ENCODE data around the gene GABPB2.

GABPB2 gene

DNA sequence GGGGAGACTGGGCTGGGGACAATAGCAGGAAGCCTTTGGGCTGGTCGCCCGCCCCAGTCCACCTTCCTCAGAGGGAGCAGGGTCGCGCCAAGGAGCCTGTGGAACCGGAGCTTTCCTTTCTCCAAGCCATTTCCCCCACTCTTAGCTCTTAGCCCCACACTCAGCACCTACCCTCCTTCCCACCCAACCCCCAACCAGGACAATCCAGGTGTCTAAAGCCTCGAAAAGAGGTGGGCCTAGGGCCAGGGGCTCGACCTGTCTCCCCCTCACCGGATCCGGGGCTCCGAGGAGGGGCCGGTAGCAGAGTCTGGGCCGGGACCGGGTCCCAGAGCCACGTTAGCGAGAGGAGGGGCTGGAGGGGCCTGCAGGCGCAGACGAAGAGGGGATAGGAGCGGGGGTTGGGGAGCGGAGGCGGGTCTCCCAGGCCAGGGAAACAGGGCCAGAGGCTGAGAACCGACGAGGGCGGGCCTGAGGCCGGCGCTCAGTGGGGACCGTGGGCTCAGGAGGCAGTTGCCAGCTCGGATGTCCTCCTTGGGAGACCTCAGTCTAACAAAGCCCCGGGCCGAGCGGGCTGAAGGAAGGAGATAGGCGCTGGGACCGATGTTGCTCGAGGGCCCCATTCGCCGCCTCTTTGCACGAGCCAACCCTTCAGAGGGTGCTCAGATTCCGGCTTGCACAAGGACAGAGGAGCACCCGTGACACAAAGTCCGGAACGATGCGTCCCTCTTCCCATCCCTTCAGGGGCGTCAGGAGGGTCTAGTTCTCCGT is 74.9 kb downstream of the GABPB2 start:
- Histone ChIP-seq H3K9me3 (ENCODE audit: control extremely low read depth in 1 of 5, control insufficient read depth in 4 of 5, insufficient read depth in 2 of 5, low read depth in 1 of 5, low read length in 4 of 5) (no peaks in the 10 kb centered on the region), H3K27ac (ENCODE audit: insufficient read depth in 1 of 2, low read depth in 1 of 2, low read length in 2 of 2, poor library complexity in 1 of 2, severe bottlenecking in 2 of 2) (no peak overlapping the region), H3K36me3 (ENCODE audit: control insufficient read depth in 4 of 4, insufficient read depth in 4 of 4, low read length in 3 of 4) (peaks cover 0 to 3% (median 0%) of the 10 kb centered on the region in 4 experiments), H3K27me3 (replicated peaks in 2 of 5; ENCODE audit: control insufficient read depth in 4 of 5, insufficient read depth in 5 of 5, low read length in 4 of 5) (peaks cover 0 to 13% (median 0%) of the 10 kb centered on the region in 5 experiments), H3K4me3 (ENCODE audit: control insufficient read depth in 1 of 7, extremely low read depth in 1 of 7, insufficient read depth in 4 of 7, low read depth in 2 of 7, low read length in 6 of 7) (peak overlapping the region; percentile 59 to 89 (median 80)), H3K4me1 (ENCODE audit: control extremely low read depth in 1 of 4, control insufficient read depth in 4 of 4, insufficient read depth in 4 of 4, low read length in 3 of 4) (peaks cover 0 to 36% (median 25%) of the 10 kb centered on the region in 4 experiments)
- WGBS (ENCODE audit: insufficient coverage) = 24% methylated on average over 36 of the region's 43 CpGs
- ChIA-PET POLR2A (interaction anchor here (1.0 kb wide), 1 partner anchor 12 kb away, joined by 4 read pairs; no protein-coding TSS in a partner anchor), CTCF (interaction anchor here (0.7 to 5.6 kb wide), 5 partner anchors 10 to 46 kb away, joined by 4 to 26 read pairs (median 7); partner anchors contain the start of gene TNFAIP8L2)
- DNase-seq = peak in 1 of 3 donors; percentile 33

DNA sequence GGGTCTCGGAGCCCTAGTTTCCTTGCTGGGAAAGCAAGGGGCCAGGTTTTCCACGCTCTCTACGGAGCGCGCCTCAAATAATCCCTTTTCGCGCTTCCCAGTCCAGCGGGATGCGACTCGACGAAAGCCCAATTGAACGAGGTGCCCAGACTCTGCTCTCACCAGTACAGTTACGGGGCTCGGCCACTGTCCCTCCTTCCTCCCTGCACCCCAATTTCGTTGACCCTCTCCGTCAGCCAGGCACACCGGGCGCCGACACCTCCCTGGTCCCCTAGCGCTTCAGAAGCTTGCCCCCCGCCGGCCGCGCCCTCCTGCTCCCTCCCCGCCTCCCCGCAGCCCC is 75.5 kb downstream of the GABPB2 start:
- no peaks in the 10 kb centered on the region for H3K9me3 ChIP-seq (ENCODE audit: control extremely low read depth in 1 of 5, control insufficient read depth in 4 of 5, insufficient read depth in 2 of 5, low read depth in 1 of 5, low read length in 4 of 5)
- ChIA-PET POLR2A (no interaction called here), CTCF (interaction anchor here (1.2 kb wide), 1 partner anchor 46 kb away, joined by 5 read pairs; no protein-coding TSS in a partner anchor)
- H3K27me3 ChIP-seq (replicated peaks in 2 of 5; ENCODE audit: control insufficient read depth in 4 of 5, insufficient read depth in 5 of 5, low read length in 4 of 5) = peaks cover 0 to 13% (median 0%) of the 10 kb centered on the region in 5 experiments
- peak overlapping the region; percentile 59 to 89 (median 80) for H3K4me3 ChIP-seq (ENCODE audit: control insufficient read depth in 1 of 7, extremely low read depth in 1 of 7, insufficient read depth in 4 of 7, low read depth in 2 of 7, low read length in 6 of 7)
- H3K36me3 ChIP-seq (ENCODE audit: control insufficient read depth in 4 of 4, insufficient read depth in 4 of 4, low read length in 3 of 4) = peaks cover 0 to 3% (median 0%) of the 10 kb centered on the region in 4 experiments
- no peak for DNase-seq
- WGBS (ENCODE audit: insufficient coverage) = under 1% methylated on average over 26 of the region's 26 CpGs
- no peak overlapping the region for H3K27ac ChIP-seq (ENCODE audit: insufficient read depth in 1 of 2, low read depth in 1 of 2, low read length in 2 of 2, poor library complexity in 1 of 2, severe bottlenecking in 2 of 2)
- peaks cover 0 to 36% (median 25%) of the 10 kb centered on the region in 4 experiments for H3K4me1 ChIP-seq (ENCODE audit: control extremely low read depth in 1 of 4, control insufficient read depth in 4 of 4, insufficient read depth in 4 of 4, low read length in 3 of 4)

DNA sequence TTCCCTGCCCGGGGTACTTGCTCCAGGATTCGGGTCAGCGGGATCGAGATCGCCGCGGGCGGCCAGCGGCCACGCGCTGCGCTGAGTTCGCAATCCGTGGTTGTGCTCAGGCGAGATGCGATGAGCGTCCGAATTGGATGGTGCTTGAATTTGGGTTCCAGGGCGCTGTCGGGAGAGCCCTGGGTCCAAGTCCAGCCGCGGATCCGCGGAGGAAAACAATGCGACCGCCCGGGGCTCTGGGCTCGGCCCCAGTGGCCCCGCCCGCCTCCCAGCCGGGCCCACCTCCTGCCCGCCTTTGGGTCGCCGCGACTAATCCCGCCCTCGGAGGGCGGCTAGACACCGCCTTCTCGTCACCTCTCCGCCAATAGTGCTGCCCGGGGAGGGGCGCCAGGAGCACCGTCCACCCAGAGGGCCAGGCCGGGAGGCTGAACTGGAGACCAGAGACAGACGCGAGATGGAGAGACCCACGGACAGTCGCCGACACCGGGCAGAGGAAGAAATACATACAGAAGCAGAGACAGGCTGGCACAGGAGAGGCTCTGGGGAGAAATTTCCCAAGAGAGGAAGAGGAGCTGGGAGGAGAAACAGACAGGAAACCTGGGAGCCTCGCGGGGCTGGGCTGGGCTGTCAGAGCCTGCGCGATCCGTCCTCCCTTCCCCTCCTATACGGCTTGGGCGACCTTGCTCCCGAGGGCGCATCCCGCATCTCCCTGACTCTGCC is 76.0 kb downstream of the GABPB2 start, which contains the start of gene SEMA6C:
SEMA6C (minus strand) TSS at position 220 of the 720 bp plus-strand sequence. CDS start 4,010 bp downstream, outside the sequence.
- Histone ChIP-seq H3K36me3 (ENCODE audit: control insufficient read depth in 4 of 4, insufficient read depth in 4 of 4, low read length in 3 of 4) (no peaks in the 10 kb centered on the region), H3K27me3 (replicated peaks in 2 of 5; ENCODE audit: control insufficient read depth in 4 of 5, insufficient read depth in 5 of 5, low read length in 4 of 5) (peaks cover 0 to 13% (median 0%) of the 10 kb centered on the region in 5 experiments), H3K4me1 (ENCODE audit: control extremely low read depth in 1 of 4, control insufficient read depth in 4 of 4, insufficient read depth in 4 of 4, low read length in 3 of 4) (peaks cover 0 to 36% (median 25%) of the 10 kb centered on the region in 4 experiments), H3K4me3 (ENCODE audit: control insufficient read depth in 1 of 7, extremely low read depth in 1 of 7, insufficient read depth in 4 of 7, low read depth in 2 of 7, low read length in 6 of 7) (peak within 1 kb of the TSS; percentile 59 to 89 (median 80)), H3K9me3 (ENCODE audit: control extremely low read depth in 1 of 5, control insufficient read depth in 4 of 5, insufficient read depth in 2 of 5, low read depth in 1 of 5, low read length in 4 of 5) (no peaks in the 10 kb centered on the region), H3K27ac (ENCODE audit: insufficient read depth in 1 of 2, low read depth in 1 of 2, low read length in 2 of 2, poor library complexity in 1 of 2, severe bottlenecking in 2 of 2) (no peak within 1 kb of the TSS)
- POLR2A ChIA-PET = no interaction called here
- CTCF ChIA-PET = no interaction called here
- under 1% methylated on average over 55 of the region's 61 CpGs for WGBS (ENCODE audit: insufficient coverage)
- peak; percentile 73 to 87 (median 83) for DNase-seq

DNA sequence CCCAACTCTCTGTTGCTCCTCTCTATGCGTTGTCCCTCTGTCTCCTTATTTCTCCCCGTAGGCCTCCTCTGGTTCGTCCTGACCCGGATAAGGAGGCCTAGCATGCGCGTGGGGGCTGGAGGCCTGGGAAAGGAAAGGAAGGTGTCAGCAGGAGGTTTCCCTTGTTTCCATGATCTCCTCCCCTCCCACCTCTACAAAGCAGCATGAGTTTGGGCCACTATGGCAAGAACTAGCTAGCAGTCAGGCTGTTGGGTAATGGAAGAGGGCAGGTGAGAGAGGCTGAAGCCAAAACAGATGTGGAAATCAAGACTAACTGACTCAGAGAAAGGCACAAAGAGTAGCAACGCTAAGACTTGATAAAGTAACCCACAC is 76.6 kb downstream of the GABPB2 start:
- no peaks in the 10 kb centered on the region for H3K36me3 ChIP-seq (ENCODE audit: control insufficient read depth in 4 of 4, insufficient read depth in 4 of 4, low read length in 3 of 4)
- POLR2A ChIA-PET = no interaction called here
- H3K9me3 ChIP-seq (ENCODE audit: control extremely low read depth in 1 of 5, control insufficient read depth in 4 of 5, insufficient read depth in 2 of 5, low read depth in 1 of 5, low read length in 4 of 5) = no peaks in the 10 kb centered on the region
- peak overlapping the region; percentile 59 to 89 (median 80) for H3K4me3 ChIP-seq (ENCODE audit: control insufficient read depth in 1 of 7, extremely low read depth in 1 of 7, insufficient read depth in 4 of 7, low read depth in 2 of 7, low read length in 6 of 7)
- 27% methylated on average over 3 of the region's 7 CpGs for WGBS (ENCODE audit: insufficient coverage)
- CTCF ChIA-PET = interaction anchor here (1.2 kb wide), 1 partner anchor 10 kb away, joined by 3 read pairs; the partner anchor contains the start of gene TNFAIP8L2
- peaks cover 0 to 36% (median 25%) of the 10 kb centered on the region in 4 experiments for H3K4me1 ChIP-seq (ENCODE audit: control extremely low read depth in 1 of 4, control insufficient read depth in 4 of 4, insufficient read depth in 4 of 4, low read length in 3 of 4)
- H3K27ac ChIP-seq (ENCODE audit: insufficient read depth in 1 of 2, low read depth in 1 of 2, low read length in 2 of 2, poor library complexity in 1 of 2, severe bottlenecking in 2 of 2) = no peak overlapping the region
- no peak for DNase-seq
- H3K27me3 ChIP-seq (replicated peaks in 2 of 5; ENCODE audit: control insufficient read depth in 4 of 5, insufficient read depth in 5 of 5, low read length in 4 of 5) = peaks cover 0 to 13% (median 0%) of the 10 kb centered on the region in 5 experiments

DNA sequence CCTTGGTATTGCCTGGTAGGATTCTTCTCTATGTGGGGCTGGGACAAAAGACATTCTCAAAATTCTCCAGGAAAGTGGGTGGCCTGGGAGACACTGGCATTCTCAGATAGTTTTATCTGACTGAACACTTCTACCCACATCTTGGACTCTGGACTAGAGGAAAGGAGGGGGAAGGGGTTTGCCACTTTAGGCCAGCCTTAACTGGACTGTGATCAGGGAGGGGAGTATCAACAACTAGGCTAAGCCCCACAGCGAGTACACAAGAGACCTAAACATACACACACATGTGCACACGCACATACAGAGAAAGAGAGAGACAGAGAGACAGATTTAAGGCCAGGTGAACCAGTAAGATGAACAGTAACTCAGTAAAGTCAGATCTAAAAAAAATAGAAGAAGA is 77.1 kb downstream of the GABPB2 start:
- peaks cover 0 to 13% (median 0%) of the 10 kb centered on the region in 5 experiments for H3K27me3 ChIP-seq (replicated peaks in 2 of 5; ENCODE audit: control insufficient read depth in 4 of 5, insufficient read depth in 5 of 5, low read length in 4 of 5)
- DNase-seq = no peak
- CTCF ChIA-PET = interaction anchor here (1.2 kb wide), 1 partner anchor 9 kb away, joined by 3 read pairs; the partner anchor contains the start of gene TNFAIP8L2
- POLR2A ChIA-PET = no interaction called here
- 100% methylated on average over 1 of the region's 2 CpGs for WGBS (ENCODE audit: insufficient coverage)
- peaks cover 0 to 36% (median 25%) of the 10 kb centered on the region in 4 experiments for H3K4me1 ChIP-seq (ENCODE audit: control extremely low read depth in 1 of 4, control insufficient read depth in 4 of 4, insufficient read depth in 4 of 4, low read length in 3 of 4)
- peak overlapping the region in 2 of 7 experiments; percentile 80 for H3K4me3 ChIP-seq (ENCODE audit: control insufficient read depth in 1 of 7, extremely low read depth in 1 of 7, insufficient read depth in 4 of 7, low read depth in 2 of 7, low read length in 6 of 7)
- H3K9me3 ChIP-seq (ENCODE audit: control extremely low read depth in 1 of 5, control insufficient read depth in 4 of 5, insufficient read depth in 2 of 5, low read depth in 1 of 5, low read length in 4 of 5) = no peaks in the 10 kb centered on the region
- H3K27ac ChIP-seq (ENCODE audit: insufficient read depth in 1 of 2, low read depth in 1 of 2, low read length in 2 of 2, poor library complexity in 1 of 2, severe bottlenecking in 2 of 2) = no peak overlapping the region
- no peaks in the 10 kb centered on the region for H3K36me3 ChIP-seq (ENCODE audit: control insufficient read depth in 4 of 4, insufficient read depth in 4 of 4, low read length in 3 of 4)

DNA sequence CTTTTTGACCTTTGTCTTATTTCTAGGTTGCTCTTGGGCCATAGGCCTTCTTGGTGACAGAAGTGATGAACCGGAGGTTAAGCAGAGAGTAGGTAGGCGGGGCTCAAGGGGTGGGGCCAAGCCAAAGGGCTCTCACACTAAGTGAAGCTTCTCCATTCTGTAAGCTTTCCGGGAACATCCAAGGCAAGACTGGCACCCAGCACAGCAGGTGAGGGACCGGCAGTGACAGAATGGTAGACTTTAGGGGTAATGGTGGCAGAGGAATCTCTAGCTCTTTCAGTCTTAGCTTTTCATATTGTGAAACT is 85.9 kb downstream of the GABPB2 start, which contains the start of gene TNFAIP8L2:
TNFAIP8L2 (plus strand) TSS at position 135 of the 305 bp plus-strand sequence. CDS start 2,049 bp downstream, outside the sequence.
- Histone ChIP-seq H3K4me1 (ENCODE audit: control extremely low read depth in 1 of 4, control insufficient read depth in 4 of 4, insufficient read depth in 4 of 4, low read length in 3 of 4) (peaks cover 24 to 63% (median 55%) of the 10 kb centered on the region in 4 experiments), H3K9me3 (ENCODE audit: control extremely low read depth in 1 of 5, control insufficient read depth in 4 of 5, insufficient read depth in 2 of 5, low read depth in 1 of 5, low read length in 4 of 5) (no peaks in the 10 kb centered on the region), H3K4me3 (ENCODE audit: control insufficient read depth in 1 of 7, extremely low read depth in 1 of 7, insufficient read depth in 4 of 7, low read depth in 2 of 7, low read length in 6 of 7) (peak within 1 kb of the TSS; percentile 45 to 86 (median 79)), H3K36me3 (ENCODE audit: control insufficient read depth in 4 of 4, insufficient read depth in 4 of 4, low read length in 3 of 4) (peaks cover 2 to 23% (median 14%) of the 10 kb centered on the region in 4 experiments), H3K27ac (ENCODE audit: insufficient read depth in 1 of 2, low read depth in 1 of 2, low read length in 2 of 2, poor library complexity in 1 of 2, severe bottlenecking in 2 of 2) (peak within 1 kb of the TSS; percentile 51 to 76), H3K27me3 (replicated peaks in 2 of 5; ENCODE audit: control insufficient read depth in 4 of 5, insufficient read depth in 5 of 5, low read length in 4 of 5) (no peaks in the 10 kb centered on the region)
- POLR2A ChIA-PET = interaction anchor here (0.5 to 1.7 kb wide), 5 partner anchors 21 to 642 kb away, joined by 3 to 7 read pairs (median 3); partner anchors contain the start of gene VPS72
- 0% methylated on average over 3 of the region's 4 CpGs for WGBS (ENCODE audit: insufficient coverage)
- CTCF ChIA-PET = interaction anchor here (0.7 to 8.1 kb wide), 26 partner anchors 9 to 176 kb away, joined by 3 to 135 read pairs (median 4); partner anchors contain the start of genes GABPB2, LYSMD1, MINDY1 and PIP5K1A
- DNase-seq = peak; percentile 64 to 78 (median 74)

Measured in common myeloid progenitor, CD34-positive (primary cell).